Posterior vena cava (tissue), 2 donors: Measurements from ENCODE around the gene EFNB2. TPM values are rescaled to one million over a fixed set of nuclear protein-coding genes. Genes with fewer than 3 reads are reported as not detected.

Experiments
- DNase-seq: peaks from one replicate; pipeline ENCODE4 v3.0.0-alpha.2; 2020; ENCODE audit warnings: low spot score
- intact Hi-C, 2 donors: fragments of 100-400 bp; cut with DNase I; formaldehyde crosslinking; loops; one replicate each; pipeline versions ENCODE4 v1.14.1 to v1.14.2; 2022 to 2023
- total RNA-seq, 2 donors: library from RNA; stranded (reverse); fragmentation: NEBNext Ultra II Directional; extraction: Animal tissue kit (Norgen Biotek cat#: 25700); gene quantifications; one replicate each; pipeline ENCODE4 v1.2.1, GENCODE V29; 2021
- donor health status: DM: yes; HTN: yes; CAD: no.
- donor health status: DM: yes; HTN: yes; CAD: no.

EFNB2 gene
- total RNA-seq, 2 donors from 2014 or later = 15.5 to 18.2 TPM

- DNase-seq = no peak
- intact Hi-C loops = no loop called here
Measured at GRCh38 chr13:106491463-106491862, 44.0 kb downstream of the EFNB2 start.

GRCh38 chr13:106490569-106491321 lies 44.7 kb downstream of the EFNB2 start:
- intact Hi-C loops = no loop called here
- DNase-seq = no peak

- no peak for DNase-seq
- intact Hi-C loops = no loop called here
Measured at GRCh38 chr13:106489849-106490568, 45.5 kb downstream of the EFNB2 start.

GRCh38 chr13:106488686-106489085 lies 46.8 kb downstream of the EFNB2 start:
- no peak for DNase-seq
- intact Hi-C loops = no loop called here

GRCh38 chr13:106488076-106488475 lies 47.4 kb downstream of the EFNB2 start:
- no peak for DNase-seq
- intact Hi-C loops = no loop called here

GRCh38 chr13:106487129-106487528 lies 48.3 kb downstream of the EFNB2 start:
- intact Hi-C loops = no loop called here
- no peak for DNase-seq

GRCh38 chr13:106486287-106486686 lies 49.2 kb downstream of the EFNB2 start:
- intact Hi-C loops = no loop called here
- no peak for DNase-seq

- no peak for DNase-seq
- intact Hi-C loops = no loop called here
Measured at GRCh38 chr13:106484537-106485193, 50.8 kb downstream of the EFNB2 start.

- DNase-seq = no peak
- intact Hi-C loops = no loop called here
Measured at GRCh38 chr13:106484084-106484483, 51.4 kb downstream of the EFNB2 start.

GRCh38 chr13:106481919-106482318 lies 53.5 kb downstream of the EFNB2 start:
- no peak for DNase-seq
- intact Hi-C loops = no loop called here

GRCh38 chr13:106480351-106480910 lies 55.0 kb downstream of the EFNB2 start:
- no peak for DNase-seq
- intact Hi-C loops = no loop called here

GRCh38 chr13:106479929-106480328 lies 55.5 kb downstream of the EFNB2 start:
- intact Hi-C loops = no loop called here

GRCh38 chr13:106478116-106478515 lies 57.3 kb downstream of the EFNB2 start:
- intact Hi-C loops = no loop called here
- no peak for DNase-seq

More at GRCh38 chr13:106479929-106480328, 55.5 kb downstream of the EFNB2 start:
- DNase-seq = no peak

- DNase-seq = no peak
- intact Hi-C loops = no loop called here
Measured at GRCh38 chr13:106477303-106477702, 58.2 kb downstream of the EFNB2 start.

GRCh38 chr13:106475852-106476251 lies 59.6 kb downstream of the EFNB2 start:
- intact Hi-C loops = no loop called here
- DNase-seq = no peak

- intact Hi-C loops = no loop called here
- DNase-seq = no peak
Measured at GRCh38 chr13:106474912-106475311, 60.5 kb downstream of the EFNB2 start.

- intact Hi-C loops = no loop called here
- no peak for DNase-seq
Measured at GRCh38 chr13:106473154-106473553, 62.3 kb downstream of the EFNB2 start.

GRCh38 chr13:106472621-106473020 lies 62.8 kb downstream of the EFNB2 start:
- no peak for DNase-seq
- intact Hi-C loops = no loop called here

- intact Hi-C loops = no loop called here
- DNase-seq = no peak
Measured at GRCh38 chr13:106471957-106472543, 63.4 kb downstream of the EFNB2 start.

- DNase-seq = no peak
- intact Hi-C loops = no loop called here
Measured at GRCh38 chr13:106470576-106470975, 64.9 kb downstream of the EFNB2 start.
